Measurements from ENCODE around the gene MEGF10.

MEGF10 gene

DNA sequence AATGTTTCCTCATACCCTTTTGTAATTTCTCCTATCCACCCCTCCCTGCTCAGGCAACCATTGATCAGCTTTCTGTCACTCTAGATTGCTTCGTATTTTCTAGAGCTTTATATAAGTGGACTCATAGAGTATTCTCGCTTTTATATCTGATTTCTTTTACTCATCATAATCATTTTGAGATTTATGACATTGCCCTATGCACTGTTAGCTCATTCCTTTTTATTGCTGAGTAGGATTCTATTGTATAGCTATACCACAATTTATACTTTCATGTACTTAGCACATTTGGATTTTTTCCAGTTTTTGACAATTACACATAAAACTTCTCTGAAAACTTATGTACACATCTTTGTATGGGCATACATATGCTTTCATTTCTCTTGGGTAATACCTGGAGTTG, 68.9 kb downstream of the MEGF10 start:
- no peak overlapping the region for H3K4me2 ChIP-seq (ENCODE audit: low read length)
- H3F3A ChIP-seq (ENCODE audit: insufficient read depth, low read length), result no peaks in the 10 kb centered on the region
- H3K27ac ChIP-seq (ENCODE audit: low read depth, low read length, poor library complexity, severe bottlenecking), result no peak overlapping the region
- no peaks in the 10 kb centered on the region for H4K20me1 ChIP-seq (ENCODE audit: insufficient read depth, low read length)
- no peak overlapping the region for H2AFZ ChIP-seq (ENCODE audit: low read length)
- H3K4me1 ChIP-seq (ENCODE audit: insufficient read depth, low read length, severe bottlenecking), result no peaks in the 10 kb centered on the region
- H3K9ac ChIP-seq (ENCODE audit: low read length), result no peak overlapping the region
- no peaks in the 10 kb centered on the region for H3K79me2 ChIP-seq (ENCODE audit: insufficient read depth, low read length)
- TF ChIP-seq, protein P1, sequence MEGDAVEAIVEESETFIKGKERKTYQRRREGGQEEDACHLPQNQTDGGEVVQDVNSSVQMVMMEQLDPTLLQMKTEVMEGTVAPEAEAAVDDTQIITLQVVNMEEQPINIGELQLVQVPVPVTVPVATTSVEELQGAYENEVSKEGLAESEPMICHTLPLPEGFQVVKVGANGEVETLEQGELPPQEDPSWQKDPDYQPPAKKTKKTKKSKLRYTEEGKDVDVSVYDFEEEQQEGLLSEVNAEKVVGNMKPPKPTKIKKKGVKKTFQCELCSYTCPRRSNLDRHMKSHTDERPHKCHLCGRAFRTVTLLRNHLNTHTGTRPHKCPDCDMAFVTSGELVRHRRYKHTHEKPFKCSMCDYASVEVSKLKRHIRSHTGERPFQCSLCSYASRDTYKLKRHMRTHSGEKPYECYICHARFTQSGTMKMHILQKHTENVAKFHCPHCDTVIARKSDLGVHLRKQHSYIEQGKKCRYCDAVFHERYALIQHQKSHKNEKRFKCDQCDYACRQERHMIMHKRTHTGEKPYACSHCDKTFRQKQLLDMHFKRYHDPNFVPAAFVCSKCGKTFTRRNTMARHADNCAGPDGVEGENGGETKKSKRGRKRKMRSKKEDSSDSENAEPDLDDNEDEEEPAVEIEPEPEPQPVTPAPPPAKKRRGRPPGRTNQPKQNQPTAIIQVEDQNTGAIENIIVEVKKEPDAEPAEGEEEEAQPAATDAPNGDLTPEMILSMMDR (IDR thresholded peaks at IDR 0.05; ENCODE audit: low read length), result no peak
- TF ChIP-seq EZH2 (IDR thresholded peaks at IDR 0.05; ENCODE audit: borderline replicate concordance, low read length), result no peak
- no peaks in the 10 kb centered on the region for H3K9me2 ChIP-seq (ENCODE audit: low read depth, low read length)
- H3K27me3 ChIP-seq (ENCODE audit: insufficient read depth, low read length), result no peaks in the 10 kb centered on the region
- no peaks in the 10 kb centered on the region for H3K36me3 ChIP-seq (ENCODE audit: insufficient read depth, low read length)
- no peak overlapping the region for H3K4me3 ChIP-seq (ENCODE audit: low read depth, low read length, poor library complexity, severe bottlenecking)
- no peaks in the 10 kb centered on the region for H3K9me3 ChIP-seq (ENCODE audit: low read length)

DNA sequence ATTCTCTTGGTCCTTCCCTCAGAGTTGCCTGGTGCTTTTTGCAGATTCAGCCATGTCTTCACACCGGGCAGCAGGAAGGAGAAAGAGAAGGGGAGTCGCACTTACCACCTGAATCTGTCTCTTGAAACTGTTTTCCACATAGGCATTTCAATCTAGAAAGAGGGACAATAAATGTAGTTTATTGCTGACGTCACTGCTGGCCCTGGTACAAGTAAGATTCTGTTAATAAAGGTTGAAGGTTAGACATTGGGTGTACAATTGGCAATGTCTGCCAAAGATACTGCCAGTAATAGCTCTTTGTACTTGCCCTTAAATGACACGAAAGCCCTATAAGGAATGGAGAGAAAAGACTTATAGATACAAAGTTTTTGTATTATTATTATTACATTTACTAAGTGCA, 72.8 kb downstream of the MEGF10 start:
- no peak overlapping the region for H3K4me3 ChIP-seq (ENCODE audit: low read depth, low read length, poor library complexity, severe bottlenecking)
- no peaks in the 10 kb centered on the region for H3K79me2 ChIP-seq (ENCODE audit: insufficient read depth, low read length)
- H3K4me2 ChIP-seq (ENCODE audit: low read length), result no peak overlapping the region
- no peaks in the 10 kb centered on the region for H3K27me3 ChIP-seq (ENCODE audit: insufficient read depth, low read length)
- no peaks in the 10 kb centered on the region for H3K4me1 ChIP-seq (ENCODE audit: insufficient read depth, low read length, severe bottlenecking)
- TF ChIP-seq EZH2 (IDR thresholded peaks at IDR 0.05; ENCODE audit: borderline replicate concordance, low read length), result no peak
- TF ChIP-seq, protein P1 (IDR thresholded peaks at IDR 0.05; ENCODE audit: low read length), result no peak
- no peaks in the 10 kb centered on the region for H3K9me2 ChIP-seq (ENCODE audit: low read depth, low read length)
- H3K9me3 ChIP-seq (ENCODE audit: low read length), result no peaks in the 10 kb centered on the region
- H3K36me3 ChIP-seq (ENCODE audit: insufficient read depth, low read length), result no peaks in the 10 kb centered on the region
- H3F3A ChIP-seq (ENCODE audit: insufficient read depth, low read length), result no peaks in the 10 kb centered on the region
- no peak overlapping the region for H3K9ac ChIP-seq (ENCODE audit: low read length)
- no peak overlapping the region for H2AFZ ChIP-seq (ENCODE audit: low read length)
- H4K20me1 ChIP-seq (ENCODE audit: insufficient read depth, low read length), result no peaks in the 10 kb centered on the region
- H3K27ac ChIP-seq (ENCODE audit: low read depth, low read length, poor library complexity, severe bottlenecking), result no peak overlapping the region

DNA sequence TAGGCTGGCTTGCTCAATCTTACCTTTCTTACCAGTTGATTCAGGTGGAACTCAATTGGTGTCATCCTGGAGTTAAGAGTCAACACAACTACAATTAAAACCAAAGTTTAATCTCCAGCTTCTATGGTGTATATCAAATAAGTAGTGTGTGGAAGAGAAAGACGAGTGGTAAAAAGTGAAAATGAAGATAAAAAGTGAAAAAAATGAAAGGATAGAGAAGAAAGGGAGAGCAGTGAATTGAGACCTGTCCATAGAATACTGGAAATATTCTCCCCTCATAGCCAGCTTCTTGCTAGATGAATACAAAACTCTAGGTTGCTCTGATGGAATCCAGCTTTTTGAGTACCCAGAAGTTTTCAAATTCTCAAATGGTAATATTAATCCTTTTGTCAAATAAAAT, 76.4 kb downstream of the MEGF10 start:
- Histone ChIP-seq H3K4me3 (ENCODE audit: low read depth, low read length, poor library complexity, severe bottlenecking) (no peak overlapping the region), H3K9me2 (ENCODE audit: low read depth, low read length) (no peaks in the 10 kb centered on the region)

More for the DNA sequence above, 76.4 kb downstream of the MEGF10 start:
- no peak overlapping the region for H3K27ac ChIP-seq (ENCODE audit: low read depth, low read length, poor library complexity, severe bottlenecking)
- H3K4me1 ChIP-seq (ENCODE audit: insufficient read depth, low read length, severe bottlenecking), result no peaks in the 10 kb centered on the region
- H3K9ac ChIP-seq (ENCODE audit: low read length), result no peak overlapping the region
- H3K9me3 ChIP-seq (ENCODE audit: low read length), result no peaks in the 10 kb centered on the region
- H3K79me2 ChIP-seq (ENCODE audit: insufficient read depth, low read length), result no peaks in the 10 kb centered on the region
- no peaks in the 10 kb centered on the region for H3F3A ChIP-seq (ENCODE audit: insufficient read depth, low read length)
- H3K36me3 ChIP-seq (ENCODE audit: insufficient read depth, low read length), result no peaks in the 10 kb centered on the region
- no peak overlapping the region for H2AFZ ChIP-seq (ENCODE audit: low read length)
- no peaks in the 10 kb centered on the region for H3K27me3 ChIP-seq (ENCODE audit: insufficient read depth, low read length)
- H3K4me2 ChIP-seq (ENCODE audit: low read length), result no peak overlapping the region
- TF ChIP-seq, protein P1 (IDR thresholded peaks at IDR 0.05; ENCODE audit: low read length), result no peak
- TF ChIP-seq EZH2 (IDR thresholded peaks at IDR 0.05; ENCODE audit: borderline replicate concordance, low read length), result no peak
- H4K20me1 ChIP-seq (ENCODE audit: insufficient read depth, low read length), result no peaks in the 10 kb centered on the region
